Measurements from ENCODE around the gene SMAD7.

SMAD7 gene

GRCh38 chr18:48908916-48909315 is 41.8 kb downstream of the SMAD7 start:
- TF ChIP-seq, protein P1, sequence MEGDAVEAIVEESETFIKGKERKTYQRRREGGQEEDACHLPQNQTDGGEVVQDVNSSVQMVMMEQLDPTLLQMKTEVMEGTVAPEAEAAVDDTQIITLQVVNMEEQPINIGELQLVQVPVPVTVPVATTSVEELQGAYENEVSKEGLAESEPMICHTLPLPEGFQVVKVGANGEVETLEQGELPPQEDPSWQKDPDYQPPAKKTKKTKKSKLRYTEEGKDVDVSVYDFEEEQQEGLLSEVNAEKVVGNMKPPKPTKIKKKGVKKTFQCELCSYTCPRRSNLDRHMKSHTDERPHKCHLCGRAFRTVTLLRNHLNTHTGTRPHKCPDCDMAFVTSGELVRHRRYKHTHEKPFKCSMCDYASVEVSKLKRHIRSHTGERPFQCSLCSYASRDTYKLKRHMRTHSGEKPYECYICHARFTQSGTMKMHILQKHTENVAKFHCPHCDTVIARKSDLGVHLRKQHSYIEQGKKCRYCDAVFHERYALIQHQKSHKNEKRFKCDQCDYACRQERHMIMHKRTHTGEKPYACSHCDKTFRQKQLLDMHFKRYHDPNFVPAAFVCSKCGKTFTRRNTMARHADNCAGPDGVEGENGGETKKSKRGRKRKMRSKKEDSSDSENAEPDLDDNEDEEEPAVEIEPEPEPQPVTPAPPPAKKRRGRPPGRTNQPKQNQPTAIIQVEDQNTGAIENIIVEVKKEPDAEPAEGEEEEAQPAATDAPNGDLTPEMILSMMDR (IDR thresholded peaks at IDR 0.05; ENCODE audit: extremely low read depth, insufficient read depth, missing control alignments): no peak
- DNase-seq (ENCODE audit: low spot score): no peak
- in situ Hi-C loops (cut with MboI; ENCODE audit: low pct_unique_long_range_greater_than_20kb, low sequenced_read_pairs, unreplicated experiment): no loop called here

- TF ChIP-seq, protein P1 (IDR thresholded peaks at IDR 0.05; ENCODE audit: extremely low read depth, insufficient read depth, missing control alignments): no peak
- in situ Hi-C loops (cut with MboI; ENCODE audit: low pct_unique_long_range_greater_than_20kb, low sequenced_read_pairs, unreplicated experiment): no loop called here
- DNase-seq (ENCODE audit: low spot score): no peak
Measured at GRCh38 chr18:48905513-48905912, 45.3 kb downstream of the SMAD7 start.

DNA sequence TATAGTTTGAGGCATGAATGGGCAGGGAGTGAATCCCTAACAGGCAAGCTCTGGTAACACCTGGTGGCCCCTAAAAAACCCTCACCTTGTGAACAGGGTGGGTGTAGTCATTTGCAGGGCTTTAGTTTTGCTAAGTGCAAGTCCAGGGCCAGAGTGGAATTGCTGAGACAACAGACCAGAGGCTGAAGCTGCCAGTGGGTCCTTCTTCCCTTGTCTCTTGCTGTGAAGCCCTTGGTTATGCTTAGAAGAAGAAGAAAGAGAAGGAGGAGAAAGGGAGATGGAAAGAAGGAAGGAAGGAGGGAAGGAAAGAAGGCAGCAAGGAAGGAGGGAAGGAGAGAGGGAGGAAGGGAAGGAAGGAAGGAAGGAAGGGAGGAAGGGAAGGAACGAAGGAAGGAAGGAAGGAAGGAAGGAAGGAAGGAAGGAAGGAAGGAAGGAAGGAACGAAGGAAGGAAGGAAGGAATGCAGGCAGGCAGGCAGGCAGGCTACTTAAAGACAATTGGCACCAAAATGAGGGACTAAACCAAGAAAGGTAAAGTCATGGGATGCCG is 45.8 kb downstream of the SMAD7 start:
- in situ Hi-C loops (cut with MboI; ENCODE audit: low pct_unique_long_range_greater_than_20kb, low sequenced_read_pairs, unreplicated experiment): no loop called here
- TF ChIP-seq, protein P1 (IDR thresholded peaks at IDR 0.05; ENCODE audit: extremely low read depth, insufficient read depth, missing control alignments): no peak
- no peak for DNase-seq (ENCODE audit: low spot score)

DNA sequence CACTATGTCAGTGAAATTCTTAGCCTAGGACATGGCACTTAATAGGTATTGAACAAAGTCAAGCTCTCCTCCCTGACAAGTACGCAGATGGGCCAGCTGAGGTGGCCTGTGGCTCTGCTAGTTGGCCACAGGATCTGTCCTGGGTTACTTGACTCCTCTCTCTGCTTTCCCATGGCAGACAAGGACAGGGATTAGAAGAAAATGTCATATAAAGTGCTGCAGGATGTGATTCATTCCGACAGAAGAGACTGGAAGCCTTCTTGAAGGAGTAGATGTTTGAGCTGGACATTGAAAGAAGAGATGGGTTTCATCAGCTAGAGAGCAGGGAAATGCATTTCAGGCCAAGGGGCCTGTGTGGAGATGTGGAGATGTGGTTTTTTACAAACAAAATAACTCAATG is 46.7 kb downstream of the SMAD7 start:
- TF ChIP-seq, protein P1 (IDR thresholded peaks at IDR 0.05; ENCODE audit: extremely low read depth, insufficient read depth, missing control alignments): no peak
- in situ Hi-C loops (cut with MboI; ENCODE audit: low pct_unique_long_range_greater_than_20kb, low sequenced_read_pairs, unreplicated experiment): no loop called here
- no peak for DNase-seq (ENCODE audit: low spot score)

GRCh38 chr18:48902856-48903601 is 47.7 kb downstream of the SMAD7 start:
- TF ChIP-seq, protein P1 (IDR thresholded peaks at IDR 0.05; ENCODE audit: extremely low read depth, insufficient read depth, missing control alignments): no peak
- DNase-seq (ENCODE audit: low spot score): no peak
- in situ Hi-C loops (cut with MboI; ENCODE audit: low pct_unique_long_range_greater_than_20kb, low sequenced_read_pairs, unreplicated experiment): no loop called here

DNA sequence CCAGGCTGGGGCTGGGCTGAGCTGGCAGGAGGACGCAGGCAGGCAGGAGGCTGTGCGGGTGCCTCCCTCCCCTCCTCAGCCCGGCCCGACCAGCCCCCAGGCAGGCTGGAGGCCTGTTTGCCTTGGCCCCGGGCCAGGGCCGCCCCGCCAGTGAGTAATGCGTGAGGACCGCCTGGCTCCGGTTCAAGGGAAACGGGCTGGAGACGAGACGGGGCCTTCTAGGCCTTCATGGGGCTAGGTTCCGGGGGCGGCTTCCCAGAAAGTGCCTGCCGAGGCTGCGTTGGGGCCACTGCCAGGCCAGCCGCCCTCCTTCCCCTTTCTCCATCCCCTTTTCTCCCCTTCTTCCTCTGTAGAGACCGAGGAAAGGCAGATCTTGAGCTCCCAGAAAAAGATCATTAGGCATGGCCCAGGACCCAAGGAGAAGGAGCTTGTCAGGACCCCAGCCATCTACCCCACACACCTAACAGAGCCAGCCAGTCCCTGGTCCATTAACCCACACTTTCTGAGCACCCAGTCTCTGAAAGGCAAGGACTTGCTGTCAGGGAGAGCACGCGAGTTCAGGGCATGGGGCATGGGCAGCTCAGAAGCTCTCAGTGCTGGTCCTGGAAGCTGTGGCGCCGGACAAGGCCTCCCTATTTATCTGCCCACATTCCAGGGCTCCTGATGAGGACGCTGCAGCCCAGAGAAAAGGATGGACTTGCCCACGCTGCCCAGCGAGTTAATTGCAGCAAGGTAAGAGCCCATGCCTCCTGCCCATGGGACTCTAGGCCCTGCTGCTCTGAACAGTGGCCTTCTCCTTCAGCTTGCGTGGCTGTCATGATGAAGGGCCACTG is 48.5 kb downstream of the SMAD7 start:
- no peak for DNase-seq (ENCODE audit: low spot score)

More for the DNA sequence above, 48.5 kb downstream of the SMAD7 start:
- TF ChIP-seq, protein P1 (IDR thresholded peaks at IDR 0.05; ENCODE audit: extremely low read depth, insufficient read depth, missing control alignments): no peak
- in situ Hi-C loops (cut with MboI; ENCODE audit: low pct_unique_long_range_greater_than_20kb, low sequenced_read_pairs, unreplicated experiment): no loop called here
